Hepatocyte (in vitro differentiated cells): ENCODE results near the gene GSAP. TPM values are rescaled to one million over a fixed set of nuclear protein-coding genes. Genes with fewer than 3 reads are reported as not detected.

Source experiments
- DNase-seq: peaks from one replicate; pipeline ENCODE4 v3.0.0-alpha.2; 2016; ENCODE audit warnings: low spot score
- H2AFZ ChIP-seq: fragments of 200-600 bp; sonication (generic); 2 replicates; pipeline ENCODE4 v1.6.0; 2016; ENCODE audit warnings: antibody characterized with exemption, mild to moderate bottlenecking
- H3K27ac ChIP-seq: fragments of 200-600 bp; sonication (generic); 2 replicates; pipeline ENCODE4 v1.5.1; 2016; ENCODE audit warnings: mild to moderate bottlenecking
- H3K27me3 ChIP-seq: fragments of 200-600 bp; sonication (generic); 2 replicates; pipeline ENCODE4 v1.6.1; 2016
- H3K36me3 ChIP-seq: fragments of 200-600 bp; sonication (generic); replicated peaks from 2 replicates; pipeline ENCODE4 v1.5.1; 2016; ENCODE audit warnings: low read depth; ENCODE audit not compliant: insufficient read depth
- H3K4me1 ChIP-seq: fragments of 200-600 bp; sonication (generic); 2 replicates; pipeline ENCODE4 v1.5.1; 2016; ENCODE audit warnings: mild to moderate bottlenecking, moderate library complexity; ENCODE audit not compliant: insufficient read depth
- H3K4me2 ChIP-seq: fragments of 200-600 bp; sonication (generic); 2 replicates; pipeline ENCODE4 v1.6.0; 2016
- H3K4me3 ChIP-seq: fragments of 200-600 bp; sonication (generic); 2 replicates; pipeline ENCODE4 v1.5.1; 2016; ENCODE audit warnings: mild to moderate bottlenecking
- H3K79me2 ChIP-seq: fragments of 200-600 bp; sonication (generic); 2 replicates; pipeline ENCODE4 v1.6.0; 2017; ENCODE audit warnings: mild to moderate bottlenecking
- H3K9me2 ChIP-seq: fragments of 200-600 bp; sonication (generic); replicated peaks from 2 replicates; pipeline ENCODE4 v1.6.0; 2017; ENCODE audit warnings: mild to moderate bottlenecking; ENCODE audit not compliant: insufficient read depth
- H3K9me3 ChIP-seq: fragments of 200-600 bp; sonication (generic); 2 replicates; pipeline ENCODE4 v1.5.1; 2016; ENCODE audit warnings: low read depth, mild to moderate bottlenecking
- H4K20me1 ChIP-seq: fragments of 200-600 bp; sonication (generic); 2 replicates; pipeline ENCODE4 v1.6.0; 2016; ENCODE audit warnings: mild to moderate bottlenecking; ENCODE audit not compliant: insufficient read depth, poor library complexity, severe bottlenecking
- EZH2 ChIP-seq: fragments of 200-600 bp; sonication (generic); IDR thresholded peaks from 2 replicates; pipeline ENCODE4 v1.6.1; 2016; ENCODE audit warnings: antibody characterized with exemption, mild to moderate bottlenecking, borderline replicate concordance
- EZH2phosphoT487 ChIP-seq: fragments of 200-600 bp; sonication (generic); IDR thresholded peaks from one replicate; pipeline ENCODE4 v1.6.1; 2018; ENCODE audit warnings: antibody characterized with exemption, mild to moderate bottlenecking, low read depth, moderate library complexity; ENCODE audit not compliant: unreplicated experiment, severe bottlenecking
- WGBS: methylation state at CpG from one replicate; pipeline ENCODE4 v1.1.6; 2016; ENCODE audit warnings: low lambda C conversion rate; ENCODE audit errors: missing lambda C conversion rate; 5-methylcytosine and 5-hydroxymethylcytosine counted together
- polyA plus RNA-seq: library from polyadenylated mRNA; unstranded; fragments of >200 nt; fragmentation: Nextera tagmentation; extraction: Ambion mirVana; gene quantifications from 2 replicates; pipeline ENCODE4 v1.2.1, GENCODE V29; 2016
- total RNA-seq: library from RNA; depleted of rRNA; stranded (reverse); fragments of >200 nt; gene quantifications from 2 replicates; pipeline ENCODE4 v1.2.3, GENCODE V29; 2014
- TF ChIP-seq, protein P1 (sequence below): fragments of 200-600 bp; sonication (generic); IDR thresholded peaks from 2 replicates; pipeline ENCODE4 v1.5.1; 2016; ENCODE audit warnings: antibody characterized with exemption, mild to moderate bottlenecking; ENCODE audit not compliant: poor library complexity

GSAP gene
- total and polyA plus RNA-seq, 2 experiments from 2014 or later, result 9.9 to 11.1 TPM

DNA sequence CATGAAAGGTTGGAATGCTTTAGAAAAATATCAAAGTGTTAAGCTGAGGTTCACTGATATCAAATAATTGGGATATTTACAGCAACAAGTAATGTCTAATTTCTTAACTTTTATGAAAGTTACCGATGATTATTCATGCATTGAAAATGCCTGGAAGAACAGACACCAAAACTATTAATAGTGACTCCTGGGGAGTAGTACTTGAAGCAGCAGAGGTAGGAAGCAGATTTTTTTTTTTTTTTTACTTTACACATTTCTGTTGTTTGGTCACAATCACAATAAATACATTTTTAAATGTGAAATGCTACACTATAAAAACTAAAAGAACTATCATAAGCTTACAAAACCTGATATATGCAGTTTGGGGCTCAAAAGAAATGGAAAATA lies 146.1 kb downstream of the GSAP start:
- H3K4me1 ChIP-seq, result no peaks in the 10 kb centered on the region
- H3K9me3 ChIP-seq, result no peaks in the 10 kb centered on the region
- H2AFZ ChIP-seq, result no peak overlapping the region
- no peaks in the 10 kb centered on the region for H3K79me2 ChIP-seq
- no peaks in the 10 kb centered on the region for H3K9me2 ChIP-seq
- no peak for DNase-seq
- TF ChIP-seq, protein P1, sequence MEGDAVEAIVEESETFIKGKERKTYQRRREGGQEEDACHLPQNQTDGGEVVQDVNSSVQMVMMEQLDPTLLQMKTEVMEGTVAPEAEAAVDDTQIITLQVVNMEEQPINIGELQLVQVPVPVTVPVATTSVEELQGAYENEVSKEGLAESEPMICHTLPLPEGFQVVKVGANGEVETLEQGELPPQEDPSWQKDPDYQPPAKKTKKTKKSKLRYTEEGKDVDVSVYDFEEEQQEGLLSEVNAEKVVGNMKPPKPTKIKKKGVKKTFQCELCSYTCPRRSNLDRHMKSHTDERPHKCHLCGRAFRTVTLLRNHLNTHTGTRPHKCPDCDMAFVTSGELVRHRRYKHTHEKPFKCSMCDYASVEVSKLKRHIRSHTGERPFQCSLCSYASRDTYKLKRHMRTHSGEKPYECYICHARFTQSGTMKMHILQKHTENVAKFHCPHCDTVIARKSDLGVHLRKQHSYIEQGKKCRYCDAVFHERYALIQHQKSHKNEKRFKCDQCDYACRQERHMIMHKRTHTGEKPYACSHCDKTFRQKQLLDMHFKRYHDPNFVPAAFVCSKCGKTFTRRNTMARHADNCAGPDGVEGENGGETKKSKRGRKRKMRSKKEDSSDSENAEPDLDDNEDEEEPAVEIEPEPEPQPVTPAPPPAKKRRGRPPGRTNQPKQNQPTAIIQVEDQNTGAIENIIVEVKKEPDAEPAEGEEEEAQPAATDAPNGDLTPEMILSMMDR, result no peak
- TF ChIP-seq EZH2 (no peak), EZH2phosphoT487 (no peak)
- WGBS, result 100% methylated on average over 1 of the region's 1 CpG
- H3K4me2 ChIP-seq, result no peak overlapping the region
- H3K36me3 ChIP-seq, result no peaks in the 10 kb centered on the region
- H3K27me3 ChIP-seq, result no peaks in the 10 kb centered on the region
- H4K20me1 ChIP-seq, result no peaks in the 10 kb centered on the region
- no peak overlapping the region for H3K27ac ChIP-seq
- no peak overlapping the region for H3K4me3 ChIP-seq

DNA sequence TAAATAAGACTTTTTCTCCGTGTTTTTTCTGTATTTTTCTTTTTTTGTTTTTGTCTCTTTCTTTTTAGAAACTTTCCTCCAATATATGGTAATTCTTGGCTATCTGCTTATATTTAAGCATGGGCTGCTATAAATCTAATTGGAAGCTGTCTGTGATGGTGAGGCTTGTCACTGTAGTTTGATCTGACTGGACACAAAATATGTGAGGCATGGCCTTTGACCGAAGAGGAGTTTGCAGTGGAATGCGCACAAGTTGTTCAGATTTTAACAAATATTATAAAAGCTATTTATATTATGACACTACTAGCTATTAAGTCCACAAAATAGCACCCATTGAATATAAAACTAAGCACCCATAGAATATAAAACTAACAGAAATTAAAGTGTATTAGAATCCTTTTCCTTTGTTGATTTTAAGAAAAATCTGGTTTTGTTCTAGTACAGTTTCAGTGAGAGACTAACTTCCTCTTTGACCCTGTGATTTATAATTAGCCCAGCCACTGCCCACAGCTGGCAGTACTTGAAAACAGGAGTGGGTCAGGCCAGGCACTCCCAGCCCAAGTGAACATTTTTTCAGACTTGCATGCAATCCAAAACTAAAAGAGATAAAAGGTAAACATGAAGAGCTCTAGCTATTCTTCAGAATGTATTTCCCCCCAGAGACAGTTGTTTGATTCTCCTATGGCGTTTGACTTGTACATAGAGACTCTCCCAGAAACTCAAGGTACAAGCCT lies 146.6 kb downstream of the GSAP start:
- Histone ChIP-seq H3K27ac (no peak overlapping the region), H3K4me2 (no peak overlapping the region)

DNA sequence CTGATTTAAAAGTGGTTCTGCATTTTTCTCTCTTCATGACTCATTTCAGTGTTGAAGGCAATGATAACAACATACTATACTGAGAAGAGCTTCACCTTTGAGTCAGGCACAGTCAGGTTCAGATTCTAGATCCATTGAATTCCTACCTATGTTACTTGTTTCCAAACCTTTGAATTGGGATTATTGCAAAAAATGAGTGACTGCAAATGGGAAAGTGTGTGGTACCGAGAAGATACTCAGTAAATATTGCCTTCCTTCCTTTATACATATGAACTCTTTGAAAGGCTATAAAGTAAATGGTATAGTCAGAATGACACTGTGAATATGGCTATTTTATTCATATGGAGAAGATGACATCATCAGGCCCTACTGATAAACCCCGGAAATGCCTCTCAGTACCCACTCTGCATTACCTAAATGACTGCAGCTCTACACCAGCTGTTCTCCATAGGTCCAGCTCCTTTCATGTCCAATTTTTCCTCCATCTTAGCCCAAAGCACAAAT lies 149.8 kb downstream of the GSAP start:
- no peaks in the 10 kb centered on the region for H3K4me1 ChIP-seq
- no peaks in the 10 kb centered on the region for H4K20me1 ChIP-seq
- no peak overlapping the region for H3K4me2 ChIP-seq
- no peaks in the 10 kb centered on the region for H3K36me3 ChIP-seq
- TF ChIP-seq, protein P1, result no peak
- TF ChIP-seq EZH2, result no peak
- no peak for TF ChIP-seq EZH2phosphoT487
- H3K27me3 ChIP-seq, result no peaks in the 10 kb centered on the region
- no peaks in the 10 kb centered on the region for H3K79me2 ChIP-seq
- H3K9me3 ChIP-seq, result no peaks in the 10 kb centered on the region
- DNase-seq, result no peak
- H3K27ac ChIP-seq, result no peak overlapping the region
- H3K9me2 ChIP-seq, result no peaks in the 10 kb centered on the region
- no peak overlapping the region for H2AFZ ChIP-seq
- H3K4me3 ChIP-seq, result no peak overlapping the region
- WGBS, result 93% methylated on average over 2 of the region's 2 CpGs

More for the DNA sequence above, 146.6 kb downstream of the GSAP start:
- H3K9me3 ChIP-seq, result no peaks in the 10 kb centered on the region
- no peaks in the 10 kb centered on the region for H3K79me2 ChIP-seq
- no peaks in the 10 kb centered on the region for H3K4me1 ChIP-seq
- no peaks in the 10 kb centered on the region for H3K27me3 ChIP-seq
- TF ChIP-seq EZH2phosphoT487, result no peak
- TF ChIP-seq, protein P1, result no peak
- TF ChIP-seq EZH2, result no peak
- no peaks in the 10 kb centered on the region for H3K9me2 ChIP-seq
- no peaks in the 10 kb centered on the region for H3K36me3 ChIP-seq
- no peak overlapping the region for H2AFZ ChIP-seq
- DNase-seq, result no peak
- no peak overlapping the region for H3K4me3 ChIP-seq
- 89% methylated on average over 4 of the region's 4 CpGs for WGBS
- no peaks in the 10 kb centered on the region for H4K20me1 ChIP-seq
